Mucosa of rectum (tissue), 2 donors: Measurements from ENCODE around the gene LNPEP.

Source experiments
- H3K27ac ChIP-seq, 2 donors: one replicate each; pipeline ENCODE4 v1.7.0; 2013; ENCODE audit warnings: inconsistent platforms in 2 of 2, low read depth in 2 of 2, low read length in 2 of 2
- H3K27me3 ChIP-seq, 2 donors: one replicate each; pipeline ENCODE4 v1.7.0; 2013; ENCODE audit warnings: low read length in 2 of 2; ENCODE audit not compliant: control insufficient read depth in 2 of 2, insufficient read depth in 2 of 2
- H3K36me3 ChIP-seq, 2 donors: one replicate each; pipeline ENCODE4 v1.7.0; 2013; ENCODE audit warnings: low read length in 2 of 2; ENCODE audit not compliant: control insufficient read depth in 2 of 2, insufficient read depth in 2 of 2
- H3K4me1 ChIP-seq, 2 donors: one replicate each; pipeline ENCODE4 v1.7.0; 2013; ENCODE audit warnings: low read length in 2 of 2, mild to moderate bottlenecking in 1 of 2; ENCODE audit not compliant: control insufficient read depth in 2 of 2, insufficient read depth in 2 of 2
- H3K4me3 ChIP-seq, 2 donors: one replicate each; pipeline ENCODE4 v1.7.0; 2013; ENCODE audit warnings: low read length in 2 of 2
- H3K9ac ChIP-seq, 2 donors: one replicate each; pipeline ENCODE4 v1.7.0; 2013; ENCODE audit warnings: low read length in 2 of 2, low read depth in 1 of 2, mild to moderate bottlenecking in 1 of 2
- H3K9me3 ChIP-seq, 2 donors: one replicate each; pipeline ENCODE4 v1.7.0; 2013; ENCODE audit warnings: low read length in 2 of 2; ENCODE audit not compliant: control insufficient read depth in 2 of 2
- donor health status: healthy.
- donor health status: Normal muscosa, but diverticular disease.

Gene LNPEP

GRCh38 chr5:97070234-97070633, 134.4 kb downstream of the LNPEP start:
- no peak overlapping the region for H3K27ac ChIP-seq

GRCh38 chr5:97071101-97071500, 135.2 kb downstream of the LNPEP start:
- Histone ChIP-seq H3K4me3 (no peak overlapping the region), H3K27ac (no peak overlapping the region), H3K36me3 (no peaks in the 10 kb centered on the region), H3K4me1 (no peaks in the 10 kb centered on the region), H3K27me3 (no peaks in the 10 kb centered on the region), H3K9me3 (no peaks in the 10 kb centered on the region), H3K9ac (no peak overlapping the region)

More at GRCh38 chr5:97070234-97070633, 134.4 kb downstream of the LNPEP start:
- Histone ChIP-seq H3K4me3 (no peak overlapping the region), H3K36me3 (no peaks in the 10 kb centered on the region), H3K27me3 (no peaks in the 10 kb centered on the region), H3K9me3 (no peaks in the 10 kb centered on the region), H3K9ac (no peak overlapping the region), H3K4me1 (no peaks in the 10 kb centered on the region)

GRCh38 chr5:97071993-97072392, 136.1 kb downstream of the LNPEP start:
- Histone ChIP-seq H3K4me1 (no peaks in the 10 kb centered on the region), H3K27me3 (no peaks in the 10 kb centered on the region), H3K9me3 (no peaks in the 10 kb centered on the region), H3K4me3 (no peak overlapping the region), H3K36me3 (no peaks in the 10 kb centered on the region), H3K27ac (no peak overlapping the region), H3K9ac (no peak overlapping the region)

- Histone ChIP-seq H3K9me3 (no peaks in the 10 kb centered on the region), H3K9ac (no peak overlapping the region), H3K27me3 (no peaks in the 10 kb centered on the region), H3K36me3 (no peaks in the 10 kb centered on the region), H3K27ac (no peak overlapping the region), H3K4me1 (no peaks in the 10 kb centered on the region), H3K4me3 (no peak overlapping the region)
Measured at GRCh38 chr5:97072696-97073095, 136.8 kb downstream of the LNPEP start.

- no peaks in the 10 kb centered on the region for H3K4me1 ChIP-seq
- no peak overlapping the region for H3K27ac ChIP-seq
- no peaks in the 10 kb centered on the region for H3K27me3 ChIP-seq
- no peaks in the 10 kb centered on the region for H3K9me3 ChIP-seq
- no peaks in the 10 kb centered on the region for H3K36me3 ChIP-seq
- no peak overlapping the region for H3K9ac ChIP-seq
- no peak overlapping the region for H3K4me3 ChIP-seq
Measured at GRCh38 chr5:97073420-97073819, 137.5 kb downstream of the LNPEP start.

- H3K4me3 ChIP-seq, result no peak overlapping the region
- H3K9me3 ChIP-seq, result no peaks in the 10 kb centered on the region
- no peaks in the 10 kb centered on the region for H3K4me1 ChIP-seq
- no peaks in the 10 kb centered on the region for H3K36me3 ChIP-seq
- H3K27me3 ChIP-seq, result no peaks in the 10 kb centered on the region
- H3K27ac ChIP-seq, result no peak overlapping the region
- H3K9ac ChIP-seq, result no peak overlapping the region
Measured at GRCh38 chr5:97074859-97075489, 139.1 kb downstream of the LNPEP start.

GRCh38 chr5:97075649-97076048, 139.8 kb downstream of the LNPEP start:
- no peak overlapping the region for H3K27ac ChIP-seq
- no peak overlapping the region for H3K4me3 ChIP-seq
- H3K27me3 ChIP-seq, result no peaks in the 10 kb centered on the region
- no peaks in the 10 kb centered on the region for H3K36me3 ChIP-seq
- H3K9me3 ChIP-seq, result no peaks in the 10 kb centered on the region
- no peaks in the 10 kb centered on the region for H3K4me1 ChIP-seq
- H3K9ac ChIP-seq, result no peak overlapping the region

- Histone ChIP-seq H3K36me3 (no peaks in the 10 kb centered on the region), H3K4me1 (no peaks in the 10 kb centered on the region), H3K4me3 (no peak overlapping the region), H3K9ac (no peak overlapping the region), H3K9me3 (no peaks in the 10 kb centered on the region), H3K27me3 (no peaks in the 10 kb centered on the region), H3K27ac (no peak overlapping the region)
Measured at GRCh38 chr5:97076098-97076497, 140.2 kb downstream of the LNPEP start.

GRCh38 chr5:97077246-97077645, 141.4 kb downstream of the LNPEP start:
- Histone ChIP-seq H3K36me3 (no peaks in the 10 kb centered on the region), H3K27ac (no peak overlapping the region), H3K4me3 (no peak overlapping the region), H3K9me3 (no peaks in the 10 kb centered on the region), H3K4me1 (peaks cover 0 to 3% of the 10 kb centered on the region in 2 donors), H3K9ac (no peak overlapping the region), H3K27me3 (no peaks in the 10 kb centered on the region)

- no peak overlapping the region for H3K27ac ChIP-seq
- H3K9me3 ChIP-seq, result no peaks in the 10 kb centered on the region
- H3K27me3 ChIP-seq, result no peaks in the 10 kb centered on the region
- H3K36me3 ChIP-seq, result no peaks in the 10 kb centered on the region
- H3K4me1 ChIP-seq, result peaks cover 0 to 3% of the 10 kb centered on the region in 2 donors
- H3K4me3 ChIP-seq, result no peak overlapping the region
- H3K9ac ChIP-seq, result no peak overlapping the region
Measured at GRCh38 chr5:97078958-97079743, 143.3 kb downstream of the LNPEP start.
